SK-N-MC (cell line): Measurements from ENCODE around the gene KRTCAP3.

Experiments
- DNase-seq: peaks from one replicate; pipeline ENCODE4 v3.0.0-alpha.2; 2011; ENCODE audit warnings: low read depth, low spot score
- H3K27ac ChIP-seq: fragments of 200-600 bp; sonication (generic); 2 replicates; pipeline ENCODE4 v1.5.1; 2016; ENCODE audit warnings: mixed run types
- H3K36me3 ChIP-seq: fragments of 200-600 bp; sonication (generic); 2 replicates; pipeline ENCODE4 v1.6.1; 2017; ENCODE audit warnings: antibody characterized with exemption, low read length, mixed read lengths; ENCODE audit not compliant: insufficient read depth
- H3K4me3 ChIP-seq: fragments of 200-600 bp; sonication (generic); 2 replicates; pipeline ENCODE4 v1.5.1; 2016
- H3K9ac ChIP-seq: fragments of 200-600 bp; sonication (generic); 2 replicates; pipeline ENCODE4 v1.8.0; 2017; ENCODE audit warnings: mixed run types, mixed read lengths; ENCODE audit not compliant: insufficient read length
- H3K9me3 ChIP-seq: fragments of 200-600 bp; sonication (generic); 2 replicates; pipeline ENCODE4 v1.6.1; 2017; ENCODE audit warnings: low read depth, mild to moderate bottlenecking, antibody characterized with exemption, low read length, moderate library complexity, mixed read lengths
- EZH2 ChIP-seq: fragments of 200-600 bp; sonication (generic); IDR thresholded peaks from one replicate; pipeline ENCODE4 v1.6.1; 2017; ENCODE audit warnings: antibody characterized with exemption
- FOXP2 ChIP-seq: optimal IDR thresholded peaks from 2 replicates; pipeline ENCODE3; 2011; ENCODE audit warnings: mild to moderate bottlenecking, moderate library complexity; ENCODE audit not compliant: insufficient read depth; ENCODE audit errors: extremely low read length, control extremely low read depth
- POLR2AphosphoS5 ChIP-seq: IDR thresholded peaks from 2 replicates; pipeline ENCODE4 v1.6.1; 2012; ENCODE audit warnings: mild to moderate bottlenecking, low read depth, low read length, borderline replicate concordance

The KRTCAP3 gene

GRCh38 chr2:27451095-27451494, 8.9 kb downstream of the KRTCAP3 start:
- DNase-seq = no peak
- no peak overlapping the region for H3K9ac ChIP-seq
- H3K36me3 ChIP-seq = peaks cover 51% of the 10 kb centered on the region; the same call in 1 of the 2 replicates
- H3K4me3 ChIP-seq = no peak overlapping the region
- H3K27ac ChIP-seq = no peak overlapping the region
- no peaks in the 10 kb centered on the region for H3K9me3 ChIP-seq
- TF ChIP-seq FOXP2 = no peak

- no peak overlapping the region for H3K27ac ChIP-seq
- peaks cover 53% of the 10 kb centered on the region for H3K36me3 ChIP-seq
- H3K4me3 ChIP-seq = no peak overlapping the region
- H3K9ac ChIP-seq = no peak overlapping the region
- no peaks in the 10 kb centered on the region for H3K9me3 ChIP-seq
- no peak for DNase-seq
- TF ChIP-seq FOXP2 (no peak), POLR2AphosphoS5 (no peak), EZH2 (no peak)
Measured at GRCh38 chr2:27453968-27454367, 11.8 kb downstream of the KRTCAP3 start.

DNA sequence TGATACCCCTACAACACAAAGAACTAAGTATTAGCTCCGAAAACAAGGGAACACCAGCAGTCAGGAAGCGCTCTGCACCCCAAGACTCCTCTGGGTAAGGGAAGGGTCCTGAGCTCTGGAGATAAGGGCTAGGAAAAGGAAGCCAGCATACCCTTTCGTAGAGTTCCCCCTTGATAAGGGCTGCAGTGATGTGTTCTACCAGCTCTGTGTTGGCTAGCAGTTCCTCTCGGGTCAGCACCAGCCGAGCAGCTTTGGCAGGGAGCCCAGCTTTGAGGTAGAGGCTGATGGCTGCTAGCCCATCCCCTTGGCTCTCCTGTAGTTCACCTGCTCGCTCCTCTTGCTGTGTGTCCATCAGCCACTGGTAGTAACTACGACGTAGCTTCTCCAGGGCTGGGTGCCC, 18.9 kb downstream of the KRTCAP3 start:
- Histone ChIP-seq H3K36me3 (peaks cover 28% of the 10 kb centered on the region), H3K27ac (no peak overlapping the region), H3K9me3 (no peaks in the 10 kb centered on the region), H3K4me3 (no peak overlapping the region), H3K9ac (no peak overlapping the region)
- TF ChIP-seq EZH2 = no peak
- no peak for TF ChIP-seq POLR2AphosphoS5
- TF ChIP-seq FOXP2 = no peak
- no peak for DNase-seq

DNA sequence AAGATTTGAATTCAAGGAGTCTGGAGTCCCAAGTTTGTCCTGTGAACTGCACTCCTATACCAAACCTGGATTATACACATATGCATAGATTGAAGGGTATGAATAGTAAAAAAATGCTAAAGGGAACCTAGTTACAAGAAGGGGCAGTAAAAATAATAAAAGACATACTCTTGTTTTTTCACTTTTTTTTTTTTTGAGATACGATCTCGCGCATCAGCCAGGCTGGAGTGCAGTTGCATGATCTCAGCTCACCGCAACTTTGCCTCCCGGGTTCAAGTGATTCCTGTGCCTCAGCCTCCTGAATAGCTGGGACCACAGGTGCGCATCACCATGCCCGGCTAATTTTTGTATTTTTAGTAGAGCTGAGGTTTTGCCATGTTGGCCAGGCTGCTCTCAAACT, 22.3 kb downstream of the KRTCAP3 start:
- Histone ChIP-seq H3K27ac (no peak overlapping the region), H3K9ac (no peak overlapping the region), H3K4me3 (no peak overlapping the region), H3K9me3 (no peaks in the 10 kb centered on the region), H3K36me3 (peaks cover 7% of the 10 kb centered on the region; the same call in 1 of the 2 replicates)
- TF ChIP-seq POLR2AphosphoS5 (no peak), EZH2 (no peak)
- DNase-seq = no peak

DNA sequence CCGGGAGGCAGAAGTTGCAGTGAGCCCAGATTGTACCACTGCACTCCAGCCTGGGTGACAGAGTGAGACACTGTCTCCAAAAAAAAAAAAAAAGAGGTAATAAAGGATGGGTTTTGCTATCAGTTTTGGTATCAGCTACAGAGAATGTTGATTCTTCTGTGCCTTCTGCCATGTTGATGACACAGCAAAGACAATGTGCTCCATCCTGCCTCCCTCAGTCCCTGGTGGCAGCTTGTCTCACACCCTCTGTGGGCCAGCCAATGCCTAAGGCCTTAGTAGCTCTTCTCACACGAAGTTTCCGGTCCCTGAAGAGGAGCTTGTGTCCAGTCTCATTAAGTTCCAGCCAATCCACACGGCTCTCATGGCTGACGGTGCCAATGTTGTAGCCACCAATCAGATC, 29.8 kb downstream of the KRTCAP3 start:
- DNase-seq = no peak

DNA sequence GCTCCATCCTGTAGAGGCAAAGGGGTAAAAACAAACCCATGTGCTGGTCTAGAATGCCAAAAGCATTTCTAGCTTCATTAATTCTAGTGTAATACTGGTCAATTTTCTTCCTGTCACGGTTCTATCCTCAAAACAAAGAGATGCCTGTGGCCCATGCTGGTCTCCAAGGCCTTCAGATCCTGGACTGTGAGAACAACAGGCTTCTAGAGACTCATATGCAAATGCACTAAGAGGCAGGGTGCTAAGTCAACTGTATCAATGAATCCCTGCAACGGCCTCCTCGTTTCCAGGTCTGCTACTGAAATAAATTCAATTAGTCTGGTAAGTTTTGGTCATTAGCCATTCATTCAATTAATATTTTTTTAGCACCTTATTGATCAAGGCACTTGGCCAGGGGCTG, 43.3 kb downstream of the KRTCAP3 start:
- no peak overlapping the region for H3K27ac ChIP-seq
- H3K4me3 ChIP-seq = no peak overlapping the region
- H3K9ac ChIP-seq = no peak overlapping the region
- no peaks in the 10 kb centered on the region for H3K9me3 ChIP-seq
- peaks cover 24% of the 10 kb centered on the region for H3K36me3 ChIP-seq
- no peak for DNase-seq
- TF ChIP-seq EZH2 (no peak), POLR2AphosphoS5 (no peak), FOXP2 (no peak)

More for the DNA sequence above, 29.8 kb downstream of the KRTCAP3 start:
- H3K4me3 ChIP-seq = no peak overlapping the region
- peaks cover 32% of the 10 kb centered on the region for H3K36me3 ChIP-seq
- H3K27ac ChIP-seq = no peak overlapping the region
- H3K9ac ChIP-seq = no peak overlapping the region
- no peaks in the 10 kb centered on the region for H3K9me3 ChIP-seq
- no peak for TF ChIP-seq EZH2
- TF ChIP-seq POLR2AphosphoS5 = no peak
- TF ChIP-seq FOXP2 = no peak

DNA sequence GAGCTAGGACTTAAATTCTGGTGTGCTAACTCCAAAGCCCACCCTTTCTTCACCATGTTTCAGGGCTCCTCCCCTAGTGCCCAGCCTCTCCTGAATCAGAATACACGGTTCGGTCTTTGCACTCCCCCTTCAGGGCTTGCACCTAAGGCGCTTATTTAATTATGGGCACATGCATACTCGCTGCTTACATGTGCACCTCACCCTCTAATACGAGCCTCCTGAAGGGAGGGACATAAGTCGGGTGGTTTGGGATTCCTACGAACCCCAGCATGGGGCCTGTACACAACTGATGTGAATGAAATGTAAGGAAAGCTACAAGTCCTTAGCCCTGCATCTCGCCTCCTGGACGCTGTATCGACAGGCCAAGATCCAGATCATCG, 46.9 kb downstream of the KRTCAP3 start:
- Histone ChIP-seq H3K9me3 (no peaks in the 10 kb centered on the region), H3K36me3 (peaks cover 10% of the 10 kb centered on the region; the same call in 1 of the 2 replicates), H3K9ac (peak overlapping the region; percentile 75), H3K4me3 (peak overlapping the region; percentile 96), H3K27ac (no peak overlapping the region)
- TF ChIP-seq FOXP2 (no peak), POLR2AphosphoS5 (no peak), EZH2 (no peak)
- DNase-seq = no peak

DNA sequence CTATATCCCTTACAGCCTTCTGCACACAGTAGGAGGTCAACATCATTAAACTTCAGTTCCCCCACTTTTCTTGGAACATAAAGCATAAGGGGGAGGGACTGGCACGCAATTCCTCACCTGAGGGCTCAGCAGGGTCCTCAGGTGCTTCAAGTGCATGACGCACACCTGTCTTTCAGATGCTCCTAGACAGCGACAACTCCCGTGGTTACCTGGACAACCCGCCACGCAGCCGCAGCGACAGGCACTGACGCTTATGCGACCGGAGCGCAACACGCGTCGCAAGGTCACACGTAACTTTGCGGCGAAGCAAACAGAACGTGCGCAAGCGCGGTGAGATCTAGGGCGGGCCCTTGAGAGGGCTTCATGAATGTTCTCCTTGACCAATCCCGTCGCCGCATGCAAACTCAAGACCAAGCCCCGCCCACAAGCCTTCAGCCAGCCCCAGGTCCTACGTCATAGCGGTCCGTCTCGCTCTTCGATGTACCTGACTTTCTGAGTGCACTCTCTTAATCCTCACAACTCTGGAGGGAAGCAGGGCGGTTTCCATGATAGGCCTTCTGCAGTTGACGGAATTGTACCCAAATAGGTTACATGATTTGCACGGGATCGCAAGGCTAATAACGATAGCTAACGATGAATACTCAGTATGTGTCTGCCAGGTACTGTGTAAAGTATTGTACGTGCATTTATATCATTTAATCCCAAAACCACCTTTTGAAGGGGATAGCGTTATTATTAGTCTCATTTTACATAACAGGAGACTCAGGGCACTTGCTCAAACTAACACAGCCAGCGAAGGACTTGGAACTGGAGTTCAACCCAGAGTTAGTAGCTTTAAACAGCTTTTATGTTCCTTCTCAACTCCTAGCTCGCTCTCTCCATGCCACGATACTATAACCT, 47.6 kb downstream of the KRTCAP3 start, which contains the start of gene IFT172:
TSS of gene IFT172 (minus strand) at position 246 of the 900 bp plus-strand sequence. CDS start at position 156, 90 bp downstream.
- 0 out of 2 replicates have a peak within 1 kb of the TSS, but pooled peaks have one; percentile 35 for H3K27ac ChIP-seq

GRCh38 chr2:27492557-27492956, 50.4 kb downstream of the KRTCAP3 start:
- H3K36me3 ChIP-seq = no peaks in the 10 kb centered on the region
- TF ChIP-seq FOXP2 (no peak), POLR2AphosphoS5 (no peak)
- no peaks in the 10 kb centered on the region for H3K9me3 ChIP-seq
- H3K27ac ChIP-seq = no peak overlapping the region
- H3K9ac ChIP-seq = no peak overlapping the region
- H3K4me3 ChIP-seq = no peak overlapping the region
- DNase-seq = no peak

More for the DNA sequence above, 47.6 kb downstream of the KRTCAP3 start, which contains the start of gene IFT172:
- Histone ChIP-seq H3K4me3 (peak within 1 kb of the TSS; percentile 96), H3K36me3 (peaks cover 7% of the 10 kb centered on the region; the same call in 1 of the 2 replicates), H3K9me3 (no peaks in the 10 kb centered on the region), H3K9ac (peak within 1 kb of the TSS; percentile 75)
- DNase-seq = peak; percentile 93
- TF ChIP-seq FOXP2 = no peak
- no peak for TF ChIP-seq EZH2
- peak; percentile 88; the same call in 1 of the 2 replicates for TF ChIP-seq POLR2AphosphoS5
